HG03196 (cell line): ENCODE measurements around the gene ZNF594.
"Not testable (repeated sequence)": the region's sequence is repeated elsewhere in the genome, so short reads cannot be mapped to it uniquely, and the experiment has no call there.

Experiments
- ATAC-seq: cut with Tn5 transposase; IDR thresholded peaks from one replicate; pipeline ENCODE4 v1.9.1; 2021; ENCODE audit not compliant: unreplicated experiment

The ZNF594 gene

DNA sequence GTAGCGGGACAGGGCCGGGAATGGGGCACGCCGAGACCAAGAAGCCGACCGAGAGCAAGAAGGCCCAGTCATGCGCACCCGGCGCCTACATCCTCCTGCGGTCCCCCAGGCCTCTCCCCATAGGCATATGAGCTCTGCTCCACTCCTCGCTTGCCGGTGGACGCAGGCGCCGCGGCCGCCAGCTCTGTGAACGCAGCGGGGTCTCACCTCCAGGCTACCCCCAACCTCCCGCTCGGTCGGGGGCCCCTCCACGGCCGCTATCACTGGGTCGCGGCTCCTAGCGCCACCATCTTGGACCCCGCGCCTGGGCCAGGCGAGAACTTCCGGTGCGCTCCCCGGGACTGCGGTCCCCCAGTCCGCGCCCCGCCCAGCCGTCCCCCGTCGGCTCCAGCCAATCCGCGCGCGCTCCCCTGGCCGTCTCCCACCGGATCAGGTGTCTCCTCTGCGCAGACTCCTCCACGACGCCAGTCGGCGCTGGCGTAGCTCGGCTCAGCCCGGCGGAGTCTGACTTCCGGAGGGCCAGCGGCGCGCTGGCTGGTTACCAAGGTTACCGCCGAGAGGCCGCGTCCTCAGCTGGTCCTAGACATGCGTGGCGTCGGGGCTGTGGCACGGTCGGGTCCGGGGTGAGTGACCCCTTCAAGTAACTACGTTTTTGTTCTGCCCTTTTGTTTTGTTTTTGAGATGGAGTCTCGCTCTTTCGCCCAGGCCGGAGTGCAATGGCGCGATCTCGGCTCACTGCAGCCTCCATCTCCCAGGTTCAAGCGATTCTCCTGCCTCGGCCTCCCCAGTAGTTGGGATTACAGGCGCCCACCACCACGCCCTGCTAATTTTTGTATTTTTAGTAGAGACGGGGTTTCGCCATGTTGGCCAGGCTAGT is at the start of gene ZNF594:
Gene ZNF594 (minus strand): TSS at position 328 of the 877 bp plus-strand sequence. CDS start 7,612 bp downstream, outside the sequence.
- ATAC-seq = peak; percentile 97

DNA sequence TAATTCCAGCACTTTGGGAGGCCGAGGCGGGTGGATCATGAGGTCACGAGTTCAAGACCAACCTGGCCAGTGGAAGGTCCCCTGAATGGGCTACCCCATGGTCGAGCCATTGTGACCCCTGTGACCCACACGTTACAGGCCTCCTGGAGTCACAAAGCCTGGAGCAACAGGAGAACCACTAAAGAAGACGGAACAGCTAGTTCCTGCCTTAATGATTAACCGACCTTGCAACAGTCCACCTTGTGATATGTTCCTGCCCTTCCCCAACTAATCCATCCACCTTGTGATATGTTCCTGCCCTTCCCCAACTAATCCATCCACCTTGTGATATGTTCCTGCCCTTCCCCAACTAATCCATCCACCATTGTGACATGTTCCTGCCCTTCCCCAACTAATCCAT is 48.1 kb upstream of the ZNF594 start:
- not testable (repeated sequence) for ATAC-seq

DNA sequence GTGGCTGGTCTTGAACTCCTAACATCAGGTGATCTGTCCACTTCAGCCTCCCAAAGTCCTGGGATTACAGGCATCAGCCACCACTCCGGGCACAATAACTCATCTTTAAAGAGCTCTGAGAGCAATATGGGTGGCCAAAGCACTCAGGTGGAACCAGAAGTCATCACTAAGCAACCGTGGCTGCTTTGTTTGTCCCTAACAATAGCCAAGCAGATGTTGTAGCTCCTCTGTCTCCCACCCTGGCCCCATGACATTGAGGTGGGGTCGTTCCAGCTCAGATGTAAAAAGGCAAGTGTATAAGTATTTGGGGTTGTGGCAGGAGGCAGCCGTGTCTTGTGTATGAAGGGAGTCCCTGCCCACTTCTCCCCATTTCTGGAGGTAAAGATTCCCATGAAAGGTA is 46.7 kb upstream of the ZNF594 start:
- no peak for ATAC-seq

DNA sequence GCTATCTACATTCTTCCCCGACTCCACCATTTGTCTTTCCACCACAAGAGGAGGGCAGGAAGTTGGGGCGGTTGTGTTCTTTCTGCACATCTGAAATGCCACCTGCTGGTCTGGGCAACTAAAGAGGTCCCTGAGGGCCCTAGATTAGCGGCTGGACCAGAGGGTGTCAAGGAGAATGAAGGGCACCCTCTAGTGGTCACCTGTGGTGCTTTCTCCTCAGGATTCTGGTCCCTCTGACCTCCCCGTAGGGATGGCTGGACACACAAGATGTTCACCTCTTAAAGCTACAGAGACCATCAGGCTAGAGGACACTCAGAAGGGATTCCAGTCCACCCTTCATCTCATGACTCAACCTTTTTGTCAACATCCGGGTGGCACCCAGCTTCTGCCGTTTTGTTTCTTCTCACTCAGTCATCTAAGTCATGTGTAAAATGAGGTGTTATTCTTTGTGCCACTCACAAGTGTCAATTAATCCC is 45.9 kb upstream of the ZNF594 start:
- no peak for ATAC-seq

DNA sequence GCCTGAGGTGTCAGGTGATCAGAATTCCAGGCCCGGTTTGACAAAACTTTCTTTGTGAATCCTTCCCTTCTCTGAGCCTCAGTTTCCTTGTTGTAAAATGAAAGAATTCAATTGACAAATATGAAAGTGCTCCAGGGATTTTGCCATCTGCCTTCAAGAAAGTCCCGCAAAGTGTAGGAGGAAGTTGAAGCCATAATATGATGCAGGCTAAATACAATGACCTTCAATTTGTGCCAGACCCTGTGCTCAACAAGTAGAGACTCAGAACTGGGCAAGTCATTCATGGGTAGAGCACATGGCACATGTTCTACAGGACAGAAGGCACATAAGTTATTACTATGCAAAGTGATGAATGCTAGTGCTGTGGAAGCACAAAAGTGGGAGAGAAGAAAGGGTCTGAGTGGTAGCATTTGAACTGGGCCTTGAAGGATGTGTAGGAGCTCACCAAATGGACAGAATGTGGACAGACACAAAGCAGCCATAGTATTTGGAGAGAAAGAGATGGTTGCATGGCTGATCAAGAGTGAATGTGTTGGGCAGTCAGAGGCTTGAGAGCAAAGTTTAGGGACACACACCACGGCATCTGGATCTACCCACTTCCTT is 45.4 kb upstream of the ZNF594 start:
- no peak for ATAC-seq

DNA sequence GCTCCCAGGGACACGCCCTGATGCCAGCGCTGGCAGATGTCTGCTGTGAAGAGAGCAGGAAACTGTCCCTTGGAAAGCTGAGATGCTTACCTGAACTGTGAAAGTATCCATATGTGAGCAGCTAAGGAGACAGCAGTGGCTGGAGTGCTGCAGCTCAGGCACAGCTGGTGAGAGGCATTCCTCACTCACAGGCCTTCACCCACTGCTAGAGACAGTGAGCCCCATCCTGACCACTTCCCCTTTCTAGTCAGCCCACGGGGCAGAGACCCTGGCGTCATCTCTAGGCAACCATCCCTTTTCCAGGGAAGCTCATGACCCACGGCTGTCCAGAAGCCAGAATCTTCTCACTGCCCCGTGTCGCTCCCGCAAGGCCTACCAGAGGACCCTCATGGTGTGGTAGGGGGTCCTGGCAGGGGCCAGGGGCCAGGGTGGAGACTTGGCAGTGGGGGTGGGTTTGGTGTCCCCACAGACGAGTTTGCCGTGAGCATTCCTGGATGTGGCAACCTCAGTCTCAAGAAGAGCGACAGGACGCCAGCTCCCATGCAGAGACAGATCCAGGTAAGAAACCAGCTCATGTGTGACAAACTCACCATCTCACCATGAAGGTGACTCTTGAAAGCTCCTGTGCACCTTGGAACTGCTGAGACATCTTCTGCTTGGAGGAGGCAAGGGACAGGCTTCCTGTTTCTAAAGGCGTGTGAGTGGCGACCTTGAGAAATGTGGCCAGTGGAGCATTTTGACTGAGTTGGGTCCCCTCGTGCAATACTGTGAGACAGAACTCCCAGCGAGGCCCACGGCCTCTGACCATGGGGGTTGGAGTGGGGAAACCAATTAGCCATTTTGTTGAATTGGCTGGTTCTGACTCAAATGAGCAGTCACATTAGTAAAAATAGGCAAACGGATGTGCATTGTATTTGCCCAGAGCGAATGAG is 43.2 kb upstream of the ZNF594 start, which contains the start of gene SCIMP:
Gene SCIMP (minus strand): TSS at position 216 of the 932 bp plus-strand sequence. CDS start 105 bp downstream, at position 111.
- ATAC-seq = peak; percentile 51

DNA sequence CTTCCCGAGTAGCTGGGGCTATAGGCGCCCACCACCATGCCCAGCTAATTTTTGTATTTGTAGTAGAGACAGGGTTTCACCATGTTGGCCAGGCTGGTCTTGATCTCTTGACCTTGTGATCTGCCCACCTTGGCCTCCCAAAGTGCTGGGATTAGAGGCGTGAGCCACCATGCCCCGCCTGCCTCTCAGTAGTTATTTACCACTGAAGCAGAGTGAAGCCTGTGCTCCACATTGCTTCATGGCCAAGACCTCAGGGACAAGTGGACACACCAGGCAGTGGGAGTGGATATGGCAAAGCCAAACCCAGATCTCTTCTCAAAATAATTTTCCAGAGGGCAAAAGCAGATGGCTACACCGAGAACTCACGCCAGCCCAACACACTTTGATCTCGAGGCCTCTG is 41.8 kb upstream of the ZNF594 start:
- ATAC-seq = not testable (repeated sequence)

DNA sequence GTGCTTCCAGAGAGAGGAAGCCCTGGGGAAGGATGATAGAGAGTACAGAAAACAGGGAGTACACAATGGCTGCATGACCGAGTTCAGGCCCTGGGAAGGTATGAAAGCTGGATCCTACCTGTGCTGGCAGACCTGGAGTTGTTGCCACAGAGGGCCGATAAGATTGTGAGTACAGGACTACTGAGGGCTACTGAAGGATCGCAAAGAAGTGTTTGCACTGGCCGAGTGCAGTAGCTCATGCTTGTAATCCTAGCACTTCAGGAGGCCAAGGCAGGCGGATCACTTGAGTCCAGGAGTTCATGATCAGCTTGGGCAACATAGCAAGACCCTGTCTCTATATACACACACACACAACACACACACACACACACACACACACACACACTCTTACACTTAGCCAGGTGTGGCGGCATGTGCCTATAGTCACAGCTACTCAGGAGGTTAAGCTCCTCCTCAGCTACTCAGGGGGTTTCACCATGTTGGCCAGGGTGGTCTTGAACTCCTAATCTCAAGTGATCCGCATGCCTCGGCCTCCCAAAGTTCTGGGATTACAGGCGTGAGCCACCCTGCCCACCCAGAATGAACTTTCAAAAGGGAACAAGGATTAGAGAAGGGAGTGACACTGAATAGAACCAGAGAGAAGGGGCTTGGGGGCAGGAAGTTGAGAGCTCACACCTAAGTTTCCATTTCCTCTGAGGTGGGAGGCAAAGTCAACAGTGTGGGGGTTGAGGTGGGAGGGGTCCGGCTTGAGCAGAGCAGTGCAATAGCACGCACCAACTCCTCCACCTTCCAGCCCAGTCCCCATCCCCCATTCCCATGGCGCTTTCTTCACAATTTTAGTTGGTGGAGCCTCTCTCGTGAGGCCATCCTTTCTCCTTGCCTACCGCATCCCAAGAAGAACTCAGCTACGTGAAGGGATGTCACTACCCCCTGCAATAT is 35.5 kb upstream of the ZNF594 start:
- peak; percentile 34 for ATAC-seq

DNA sequence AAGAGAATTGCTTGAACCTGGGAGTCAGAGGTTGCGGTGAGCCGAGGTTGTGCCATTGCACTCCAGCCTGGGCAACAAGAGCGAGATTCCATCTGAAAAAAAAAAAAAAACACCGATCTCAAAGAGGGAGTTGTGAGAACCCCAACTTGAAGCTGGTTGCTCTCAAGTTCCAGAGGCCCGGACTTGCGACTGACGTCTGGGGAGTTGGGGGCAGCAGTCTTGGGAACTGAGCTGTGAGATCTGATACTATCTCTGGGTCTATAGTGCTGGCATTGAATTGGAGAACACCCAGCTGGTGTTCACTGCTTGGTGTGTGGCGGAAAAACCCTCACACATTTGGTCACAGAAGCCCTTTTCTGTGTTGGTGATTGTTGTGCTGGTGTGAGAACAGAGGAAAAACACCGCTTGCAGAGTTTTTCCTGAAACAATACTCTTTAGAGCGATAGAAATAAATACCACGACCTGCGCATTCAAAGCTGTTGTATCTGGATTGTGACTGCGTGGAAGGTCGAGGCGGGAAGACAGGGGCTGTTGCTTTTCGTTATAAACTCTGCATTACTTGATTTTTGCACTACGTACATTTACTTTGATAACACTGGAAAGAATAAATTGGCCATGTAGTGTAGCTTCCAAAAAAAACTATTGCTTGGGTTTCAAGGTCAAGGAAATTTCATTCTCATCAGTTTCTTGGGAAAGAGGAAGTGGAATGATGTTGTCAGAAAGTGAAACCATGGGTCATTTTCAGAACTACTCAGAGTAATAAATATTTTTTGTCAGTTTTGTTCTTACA is 34.2 kb upstream of the ZNF594 start:
- peak; percentile 39 for ATAC-seq

DNA sequence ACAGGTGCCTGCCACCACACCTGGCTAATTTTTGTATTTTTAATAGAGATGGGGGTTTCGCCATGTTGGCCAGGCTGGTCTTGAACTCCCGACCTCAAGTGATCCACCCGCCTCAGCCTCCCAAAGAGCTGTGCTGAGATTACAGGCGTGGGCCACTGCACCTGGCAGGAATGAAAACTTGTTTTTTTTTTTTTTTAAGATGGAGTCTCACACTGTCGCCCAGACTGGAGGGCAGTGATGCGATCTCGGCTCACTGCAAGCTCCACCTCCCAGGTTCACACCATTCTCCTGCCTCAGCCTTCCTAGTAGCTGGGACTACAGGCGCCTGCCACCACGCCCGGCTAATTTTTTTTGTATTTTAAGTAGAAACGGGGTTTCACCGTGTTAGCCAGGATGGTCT is 30.2 kb upstream of the ZNF594 start:
- not testable (repeated sequence) for ATAC-seq

DNA sequence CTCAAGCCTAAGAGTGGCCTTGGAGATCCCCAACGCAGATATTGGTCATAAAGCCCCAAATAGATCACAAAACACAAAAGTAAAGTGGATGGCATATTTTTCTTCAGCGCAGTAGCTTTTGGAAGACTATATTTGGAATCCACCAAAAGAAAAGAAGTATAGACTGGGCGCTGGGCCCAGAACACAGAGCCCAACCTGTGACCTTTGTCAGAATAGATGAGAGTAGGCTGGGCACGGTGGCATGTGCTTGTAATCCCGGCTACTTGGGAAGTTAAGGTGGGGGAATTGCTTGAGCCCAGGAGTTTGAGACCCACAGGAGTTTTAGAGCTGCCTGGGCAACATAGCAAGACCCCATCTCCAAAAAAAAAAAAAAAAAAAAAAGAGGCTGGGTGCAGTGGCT is 28.4 kb upstream of the ZNF594 start:
- no peak for ATAC-seq

DNA sequence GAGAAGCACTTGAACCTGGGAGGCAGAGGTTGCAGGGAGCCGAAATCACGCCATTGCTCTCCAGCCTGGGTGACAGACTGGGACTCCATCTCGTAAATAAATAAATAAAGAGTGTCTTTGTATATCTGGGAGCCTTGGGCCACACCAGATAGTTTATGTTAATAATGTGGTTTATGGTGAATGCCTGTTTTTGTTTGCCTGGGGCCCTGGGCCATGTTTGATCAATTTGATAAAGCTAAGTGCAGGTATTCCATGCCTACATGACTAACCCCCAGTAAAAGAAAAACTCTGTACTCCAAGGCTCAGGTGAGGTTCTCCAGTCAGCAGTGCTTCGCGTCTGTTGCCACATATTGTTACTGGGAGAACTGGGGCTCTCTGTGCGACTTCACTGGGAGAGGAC is 27.9 kb upstream of the ZNF594 start:
- no peak for ATAC-seq

DNA sequence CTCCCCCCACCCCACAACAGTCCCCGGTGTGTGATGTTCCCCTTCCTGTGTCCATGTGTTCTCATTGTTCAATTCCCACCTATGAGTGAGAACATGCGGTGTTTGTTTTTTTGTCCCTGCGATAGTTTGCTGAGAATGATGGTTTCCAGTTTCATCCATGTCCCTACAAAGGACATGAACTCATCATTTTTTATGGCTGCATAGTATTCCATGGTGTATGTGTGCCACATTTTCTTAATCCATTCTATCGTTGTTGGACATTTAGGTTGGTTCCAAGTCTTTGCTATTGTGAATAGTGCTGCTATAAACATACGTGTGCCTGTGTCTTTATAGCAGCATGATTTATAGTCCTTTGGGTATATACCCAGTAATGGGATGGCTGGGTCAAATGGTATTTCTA is 25.9 kb upstream of the ZNF594 start:
- ATAC-seq = not testable (repeated sequence)

DNA sequence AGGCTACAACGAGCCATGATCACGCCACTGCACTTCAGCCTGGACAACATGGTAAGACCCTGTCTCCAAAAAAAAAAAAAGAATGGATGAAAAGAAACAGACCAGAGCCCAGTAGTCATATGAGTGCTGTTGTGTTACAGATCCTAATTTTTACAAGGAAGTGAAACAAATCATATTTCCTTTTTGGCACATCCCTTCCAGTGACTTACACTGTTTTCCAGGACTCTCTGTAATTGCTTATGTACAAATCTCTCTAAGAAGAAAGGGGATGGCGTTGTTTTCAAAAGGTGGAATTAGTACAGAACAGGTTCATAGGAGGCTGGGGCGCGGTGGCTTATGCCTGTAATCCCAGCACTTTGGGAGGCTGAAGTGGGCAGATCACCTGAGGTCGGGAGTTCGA is 19.8 kb upstream of the ZNF594 start:
- no peak for ATAC-seq

DNA sequence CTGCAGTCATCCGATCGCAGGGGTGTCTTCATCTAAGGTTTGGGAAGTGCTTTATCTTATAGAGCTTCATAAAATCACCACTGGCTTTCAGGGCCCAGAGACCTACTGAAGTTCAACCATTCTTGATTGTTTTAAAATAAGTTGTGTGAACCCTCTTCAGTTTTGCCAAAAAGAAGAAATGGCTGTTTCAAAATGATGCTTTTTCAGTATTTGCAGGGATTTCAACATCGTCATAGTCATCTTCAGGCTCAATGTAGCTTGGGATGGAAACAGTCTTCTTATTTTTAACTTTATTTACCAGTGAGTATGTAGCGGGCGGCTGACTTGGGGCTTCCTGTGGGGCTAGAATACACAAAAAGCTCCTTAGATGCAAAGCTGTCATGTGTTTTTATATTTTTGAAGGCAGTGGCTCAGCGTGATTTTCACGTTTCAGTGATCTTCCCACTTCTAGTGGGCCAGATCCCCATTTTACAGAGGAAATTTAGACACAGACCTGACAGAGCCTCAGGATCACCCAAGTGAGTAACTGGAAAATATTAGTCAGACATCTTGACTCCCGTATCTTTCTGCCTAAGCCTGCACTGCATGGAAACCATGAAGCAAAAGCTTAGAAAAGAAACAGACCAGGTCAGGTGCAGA is 19.1 kb upstream of the ZNF594 start:
- ATAC-seq = no peak

DNA sequence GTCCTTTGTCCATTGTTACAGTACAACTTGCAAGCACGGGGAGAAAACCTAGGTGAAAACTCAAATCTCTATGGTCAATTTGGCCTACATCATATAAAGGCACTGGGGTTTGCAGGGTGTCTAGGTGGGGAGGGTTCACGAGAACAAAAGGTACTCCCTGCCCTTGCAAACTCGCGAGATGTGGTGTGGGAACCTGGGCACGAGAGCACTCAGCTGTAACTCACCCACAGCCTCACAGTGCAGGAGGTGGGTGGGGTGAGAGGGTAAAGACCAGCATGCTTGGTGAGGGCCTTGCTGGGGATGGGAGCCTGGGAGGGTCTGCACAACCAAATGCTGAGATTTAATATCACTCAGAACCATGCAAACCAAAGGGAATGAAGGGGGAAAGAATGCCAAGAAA is 18.4 kb upstream of the ZNF594 start:
- no peak for ATAC-seq

DNA sequence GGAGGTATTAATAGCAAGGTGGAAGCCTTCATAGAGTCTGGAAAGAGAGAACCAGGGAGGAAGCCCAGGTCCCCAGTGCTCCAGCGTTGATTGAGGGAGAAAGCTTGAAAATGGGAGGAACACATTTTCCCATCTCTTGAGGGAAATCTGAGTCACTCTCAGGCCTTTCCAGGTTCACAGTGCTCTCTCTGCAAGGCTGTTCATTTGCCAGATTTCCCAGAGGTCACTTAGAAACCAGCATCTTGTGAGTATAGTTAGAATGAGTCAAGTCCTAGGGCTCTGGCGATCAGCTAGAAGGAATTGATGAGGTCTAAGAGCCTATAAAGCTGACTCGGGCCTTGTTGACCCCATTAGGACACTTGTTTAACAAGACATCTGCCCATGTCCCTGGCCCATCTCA is 17.7 kb upstream of the ZNF594 start:
- ATAC-seq = no peak

DNA sequence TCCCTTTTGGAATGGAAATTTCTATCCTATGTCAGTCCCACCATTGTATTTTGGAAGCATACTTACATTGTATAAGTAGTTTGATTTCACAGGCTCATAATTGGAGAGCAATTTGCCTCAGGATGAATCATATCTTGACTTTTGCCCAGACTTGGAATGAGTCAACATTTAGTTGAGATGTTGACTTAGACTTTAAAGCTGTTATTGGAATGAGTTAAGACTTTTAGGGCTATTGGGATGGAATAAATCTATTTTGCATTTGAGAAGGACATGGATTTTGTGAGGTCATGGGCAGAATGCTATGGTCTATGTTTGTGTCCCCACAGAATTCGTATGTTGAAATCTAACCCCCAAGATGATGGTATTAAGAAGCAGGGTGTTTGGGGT is 12.2 kb upstream of the ZNF594 start:
- no peak for ATAC-seq
